Hematopoietic multipotent progenitor cell treated with erythropoietin and hydrocortisone succinate and interleukin-3 and kit ligand, for 6 days (in vitro differentiated cells): ENCODE measurements around the gene MYCBP.

Experiments used
- DNase-seq: peaks from one replicate; pipeline ENCODE4 v3.0.0-alpha.2; 2015

MYCBP gene

GRCh38 chr1:38873027-38873969, at the start of gene MYCBP:
TSS of gene MYCBP (minus strand) at chr1:38873348. CDS start at chr1:38873305, 43 bp downstream.
- peak; percentile 98 for DNase-seq

GRCh38 chr1:38919130-38919529, 46.0 kb upstream of the MYCBP start:
- no peak for DNase-seq

- no peak for DNase-seq
Observed at GRCh38 chr1:38918568-38918967, 45.4 kb upstream of the MYCBP start.

GRCh38 chr1:38917772-38918171, 44.6 kb upstream of the MYCBP start:
- DNase-seq: no peak

GRCh38 chr1:38917337-38917736, 44.2 kb upstream of the MYCBP start:
- DNase-seq: peak; percentile 21

- peak; percentile 95 for DNase-seq
Observed at GRCh38 chr1:38915352-38915948, 42.3 kb upstream of the MYCBP start.

- DNase-seq: peak; percentile 47
Observed at GRCh38 chr1:38914908-38915307, 41.8 kb upstream of the MYCBP start.

- DNase-seq: no peak
Observed at GRCh38 chr1:38908821-38909220, 35.7 kb upstream of the MYCBP start.

- no peak for DNase-seq
Observed at GRCh38 chr1:38905985-38906384, 32.8 kb upstream of the MYCBP start.

- DNase-seq: no peak
Observed at GRCh38 chr1:38899560-38899959, 26.4 kb upstream of the MYCBP start.

GRCh38 chr1:38898653-38899230, 25.6 kb upstream of the MYCBP start:
- no peak for DNase-seq

GRCh38 chr1:38896169-38896568, 23.0 kb upstream of the MYCBP start:
- DNase-seq: no peak

- DNase-seq: no peak
Observed at GRCh38 chr1:38892976-38893375, 19.8 kb upstream of the MYCBP start.

GRCh38 chr1:38891753-38892152, 18.6 kb upstream of the MYCBP start:
- DNase-seq: peak; percentile 32

GRCh38 chr1:38889589-38889988, 16.4 kb upstream of the MYCBP start:
- no peak for DNase-seq

- DNase-seq: no peak
Observed at GRCh38 chr1:38888423-38889333, 15.5 kb upstream of the MYCBP start.

- no peak for DNase-seq
Observed at GRCh38 chr1:38885092-38885491, 11.9 kb upstream of the MYCBP start.

- no peak for DNase-seq
Observed at GRCh38 chr1:38881487-38881886, 8.3 kb upstream of the MYCBP start, which contains the start of gene GJA9. TSS of gene GJA9 (minus strand) at chr1:38881587. CDS start at chr1:38876098, 5,489 bp downstream.

GRCh38 chr1:38875811-38876210, 2.7 kb upstream of the MYCBP start:
- no peak for DNase-seq

- peak; percentile 53 for DNase-seq
Observed at GRCh38 chr1:38872401-38873026, 634 bp downstream of the MYCBP start.

- DNase-seq: no peak
Observed at GRCh38 chr1:38870996-38871395, 2.2 kb downstream of the MYCBP start.

GRCh38 chr1:38867208-38867607, 5.9 kb downstream of the MYCBP start:
- DNase-seq: no peak
